ENCODE results near the gene SUPT20HL2. TPM values are rescaled to one million over a fixed set of nuclear protein-coding genes. Genes with fewer than 3 reads are reported as not detected.

Gene SUPT20HL2
- total RNA-seq, 1 experiment from 2014 or later = not detected

DNA sequence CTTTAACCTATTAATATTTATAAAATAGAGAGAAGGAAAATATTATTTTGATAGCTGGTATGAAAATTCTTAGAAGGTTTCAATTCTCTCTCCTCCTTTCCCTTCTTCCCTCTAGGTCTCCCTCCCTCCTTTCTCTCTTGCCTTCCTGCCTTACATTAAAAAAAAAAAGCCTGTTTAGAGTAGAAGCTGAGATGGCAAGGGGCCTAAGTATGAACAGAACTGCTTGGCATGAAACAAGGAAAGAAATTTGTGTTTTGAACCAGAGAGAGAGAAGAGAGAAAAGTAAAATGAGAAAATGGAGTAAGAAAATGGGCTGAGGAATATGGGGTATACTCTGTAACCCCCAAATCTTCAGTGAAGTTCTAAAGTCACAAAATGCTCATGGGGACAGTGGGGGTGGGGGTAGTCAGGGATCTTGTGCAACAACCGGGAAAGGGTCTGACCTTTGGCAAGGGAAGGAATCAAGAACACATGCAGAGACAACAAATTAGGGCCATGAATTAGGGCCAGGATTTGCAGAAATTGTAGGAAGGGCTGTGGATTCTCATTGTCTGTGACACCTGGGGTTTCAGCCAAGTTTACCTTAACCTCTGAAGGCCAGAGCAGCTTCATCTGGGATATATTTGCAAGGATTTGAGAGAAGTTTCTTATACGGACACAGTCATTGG, 30.6 kb downstream of the SUPT20HL2 start:
- H3K9me3 Mint-ChIP-seq (ENCODE audit: low read depth, unreplicated experiment) = no peaks in the 10 kb centered on the region
- H3K27ac Mint-ChIP-seq (ENCODE audit: unreplicated experiment) = no peak overlapping the region
- no peak overlapping the region for H3K4me3 Mint-ChIP-seq (ENCODE audit: low read depth, unreplicated experiment)
- no peak for DNase-seq
- BruUV-seq (replicated peaks) = no TSS peak
- no peaks in the 10 kb centered on the region for H3K36me3 Mint-ChIP-seq (ENCODE audit: insufficient read depth, unreplicated experiment)
- CTCF ChIA-PET = no interaction called here
- intact Hi-C loops (cut with micrococcal nuclease; ENCODE audit: unreplicated experiment) = no loop called here
- TF ChIP-seq, protein P1, sequence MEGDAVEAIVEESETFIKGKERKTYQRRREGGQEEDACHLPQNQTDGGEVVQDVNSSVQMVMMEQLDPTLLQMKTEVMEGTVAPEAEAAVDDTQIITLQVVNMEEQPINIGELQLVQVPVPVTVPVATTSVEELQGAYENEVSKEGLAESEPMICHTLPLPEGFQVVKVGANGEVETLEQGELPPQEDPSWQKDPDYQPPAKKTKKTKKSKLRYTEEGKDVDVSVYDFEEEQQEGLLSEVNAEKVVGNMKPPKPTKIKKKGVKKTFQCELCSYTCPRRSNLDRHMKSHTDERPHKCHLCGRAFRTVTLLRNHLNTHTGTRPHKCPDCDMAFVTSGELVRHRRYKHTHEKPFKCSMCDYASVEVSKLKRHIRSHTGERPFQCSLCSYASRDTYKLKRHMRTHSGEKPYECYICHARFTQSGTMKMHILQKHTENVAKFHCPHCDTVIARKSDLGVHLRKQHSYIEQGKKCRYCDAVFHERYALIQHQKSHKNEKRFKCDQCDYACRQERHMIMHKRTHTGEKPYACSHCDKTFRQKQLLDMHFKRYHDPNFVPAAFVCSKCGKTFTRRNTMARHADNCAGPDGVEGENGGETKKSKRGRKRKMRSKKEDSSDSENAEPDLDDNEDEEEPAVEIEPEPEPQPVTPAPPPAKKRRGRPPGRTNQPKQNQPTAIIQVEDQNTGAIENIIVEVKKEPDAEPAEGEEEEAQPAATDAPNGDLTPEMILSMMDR (IDR thresholded peaks at IDR 0.05; ENCODE audit: unreplicated experiment) = no peak
- no peaks in the 10 kb centered on the region for H3K4me1 Mint-ChIP-seq (ENCODE audit: low read depth, unreplicated experiment)
- peaks cover 47% of the 10 kb centered on the region for H3K27me3 Mint-ChIP-seq (ENCODE audit: unreplicated experiment)

DNA sequence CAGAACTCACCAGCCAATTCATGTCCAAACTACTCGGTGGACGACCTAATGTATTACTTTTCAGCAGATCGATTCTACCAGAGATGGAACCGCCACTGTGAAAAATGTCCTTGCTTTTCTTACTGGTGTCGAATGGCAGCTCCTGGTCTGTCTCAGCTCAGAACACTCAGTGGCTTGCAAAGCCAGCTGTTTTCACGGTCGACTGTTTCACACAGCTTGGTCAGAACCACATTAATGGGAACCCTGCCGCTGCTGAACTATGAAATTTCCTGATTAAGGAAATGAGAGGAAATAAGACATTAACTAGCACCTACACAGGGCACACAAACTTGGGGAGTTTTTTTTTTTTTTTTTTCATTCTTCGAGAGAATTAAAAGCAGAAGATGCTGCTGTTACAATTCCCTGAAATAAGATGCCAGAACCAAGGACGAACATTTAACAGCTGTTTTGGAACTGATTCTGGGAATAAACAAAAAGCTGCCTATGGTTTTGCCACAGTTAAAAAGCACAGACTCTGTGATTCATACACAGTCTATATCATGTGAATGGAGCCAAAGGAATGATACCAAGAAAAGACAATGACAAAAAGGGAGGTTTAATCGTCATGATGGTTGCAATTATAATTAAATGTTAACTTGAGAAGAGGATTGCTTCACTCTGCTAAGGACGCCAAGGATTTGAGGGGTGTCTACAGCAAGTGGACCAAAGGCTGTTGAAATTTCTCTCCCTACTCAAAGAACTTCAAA, 31.3 kb downstream of the SUPT20HL2 start:
- H3K36me3 Mint-ChIP-seq (ENCODE audit: insufficient read depth, unreplicated experiment) = no peaks in the 10 kb centered on the region
- CTCF ChIA-PET = no interaction called here
- no peak overlapping the region for H3K4me3 Mint-ChIP-seq (ENCODE audit: low read depth, unreplicated experiment)
- no peaks in the 10 kb centered on the region for H3K4me1 Mint-ChIP-seq (ENCODE audit: low read depth, unreplicated experiment)
- no peak overlapping the region for H3K27ac Mint-ChIP-seq (ENCODE audit: unreplicated experiment)
- BruUV-seq (replicated peaks) = no TSS peak
- no peaks in the 10 kb centered on the region for H3K9me3 Mint-ChIP-seq (ENCODE audit: low read depth, unreplicated experiment)
- peaks cover 47% of the 10 kb centered on the region for H3K27me3 Mint-ChIP-seq (ENCODE audit: unreplicated experiment)
- intact Hi-C loops (cut with micrococcal nuclease; ENCODE audit: unreplicated experiment) = no loop called here
- TF ChIP-seq, protein P1 (IDR thresholded peaks at IDR 0.05; ENCODE audit: unreplicated experiment) = no peak
- DNase-seq = no peak

DNA sequence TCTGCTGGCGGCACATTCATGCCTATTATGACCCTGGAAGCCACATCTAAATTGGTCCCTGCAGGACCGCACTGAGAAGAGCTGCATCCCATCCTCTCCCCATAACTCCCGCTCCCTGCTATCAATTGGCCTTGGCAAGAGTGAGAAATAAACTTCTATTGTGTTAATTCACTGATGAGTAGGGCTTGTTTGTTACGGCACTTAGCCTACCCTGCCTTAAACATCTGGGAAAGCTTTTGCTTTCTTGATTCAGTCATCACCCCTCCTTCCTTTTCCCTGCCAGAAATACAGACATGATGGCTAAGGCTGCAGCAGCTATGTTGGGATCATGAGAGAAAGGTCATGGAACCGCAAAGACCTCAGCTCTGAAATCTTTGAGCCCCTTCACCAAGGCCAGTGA, 36.5 kb downstream of the SUPT20HL2 start:
- intact Hi-C loops (cut with micrococcal nuclease; ENCODE audit: unreplicated experiment) = no loop called here
- no TSS peak for BruUV-seq (replicated peaks)

DNA sequence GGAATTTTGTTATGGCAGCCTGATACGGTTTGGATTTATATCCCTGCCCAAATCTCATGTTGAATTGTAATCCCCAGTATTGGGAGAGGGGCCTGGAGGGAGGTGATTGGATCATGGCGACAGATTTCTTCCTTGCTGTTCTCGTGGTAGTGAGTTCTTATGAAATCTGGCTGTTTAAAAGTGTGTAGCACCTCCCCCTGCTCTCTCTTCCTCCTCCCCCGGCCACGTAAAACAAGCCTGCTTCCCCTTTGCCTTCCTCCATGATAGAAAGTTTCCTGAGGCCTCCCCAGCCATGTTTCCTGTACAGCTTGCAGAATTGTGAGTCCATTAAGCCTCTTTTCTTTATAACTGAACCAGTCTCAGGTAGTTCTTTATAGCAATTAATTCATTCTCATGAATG, 37.9 kb downstream of the SUPT20HL2 start:
- H3K4me3 Mint-ChIP-seq (ENCODE audit: low read depth, unreplicated experiment) = no peak overlapping the region
- intact Hi-C loops (cut with micrococcal nuclease; ENCODE audit: unreplicated experiment) = no loop called here
- CTCF ChIA-PET = no interaction called here
- DNase-seq = no peak
- H3K9me3 Mint-ChIP-seq (ENCODE audit: low read depth, unreplicated experiment) = no peaks in the 10 kb centered on the region
- peaks cover 41% of the 10 kb centered on the region for H3K27me3 Mint-ChIP-seq (ENCODE audit: unreplicated experiment)
- no peak overlapping the region for H3K27ac Mint-ChIP-seq (ENCODE audit: unreplicated experiment)
- H3K36me3 Mint-ChIP-seq (ENCODE audit: insufficient read depth, unreplicated experiment) = no peaks in the 10 kb centered on the region
- TF ChIP-seq, protein P1 (IDR thresholded peaks at IDR 0.05; ENCODE audit: unreplicated experiment) = no peak
- no peaks in the 10 kb centered on the region for H3K4me1 Mint-ChIP-seq (ENCODE audit: low read depth, unreplicated experiment)
- no TSS peak for BruUV-seq (replicated peaks)

More for the DNA sequence above, 36.5 kb downstream of the SUPT20HL2 start:
- no peak overlapping the region for H3K4me3 Mint-ChIP-seq (ENCODE audit: low read depth, unreplicated experiment)
- H3K27me3 Mint-ChIP-seq (ENCODE audit: unreplicated experiment) = peaks cover 33% of the 10 kb centered on the region
- CTCF ChIA-PET = no interaction called here
- no peaks in the 10 kb centered on the region for H3K9me3 Mint-ChIP-seq (ENCODE audit: low read depth, unreplicated experiment)
- H3K36me3 Mint-ChIP-seq (ENCODE audit: insufficient read depth, unreplicated experiment) = no peaks in the 10 kb centered on the region
- DNase-seq = no peak
- no peak overlapping the region for H3K27ac Mint-ChIP-seq (ENCODE audit: unreplicated experiment)
- TF ChIP-seq, protein P1 (IDR thresholded peaks at IDR 0.05; ENCODE audit: unreplicated experiment) = no peak
- H3K4me1 Mint-ChIP-seq (ENCODE audit: low read depth, unreplicated experiment) = no peaks in the 10 kb centered on the region

Measured in Calu3 (cell line).